MV-4-11 (cell line): ENCODE measurements around the gene TAL1.

Experiments
- DNase-seq: peaks from one replicate; lab custom pipeline; 2025; lab: John Stamatoyannopoulos, UW

Gene TAL1

GRCh38 chr1:47229886-47230691 is 1.9 kb downstream of the TAL1 start:
- DNase-seq: no peak

- DNase-seq: no peak
Measured at GRCh38 chr1:47229031-47229885, 2.8 kb downstream of the TAL1 start.

GRCh38 chr1:47228644-47229030 is 3.4 kb downstream of the TAL1 start:
- DNase-seq: no peak

- DNase-seq: no peak
Measured at GRCh38 chr1:47227341-47228232, 4.4 kb downstream of the TAL1 start.

- no peak for DNase-seq
Measured at GRCh38 chr1:47226839-47227215, 5.2 kb downstream of the TAL1 start.

GRCh38 chr1:47226121-47226838 is 5.7 kb downstream of the TAL1 start:
- no peak for DNase-seq

GRCh38 chr1:47225430-47226100 is 6.5 kb downstream of the TAL1 start:
- no peak for DNase-seq

GRCh38 chr1:47224676-47225399 is 7.2 kb downstream of the TAL1 start:
- no peak for DNase-seq

GRCh38 chr1:47223921-47224675 is 7.9 kb downstream of the TAL1 start:
- no peak for DNase-seq

GRCh38 chr1:47223174-47223920 is 8.7 kb downstream of the TAL1 start:
- no peak for DNase-seq

GRCh38 chr1:47222476-47222875 is 9.5 kb downstream of the TAL1 start:
- DNase-seq: no peak

- no peak for DNase-seq
Measured at GRCh38 chr1:47219590-47220220, 12.3 kb downstream of the TAL1 start.

- no peak for DNase-seq
Measured at GRCh38 chr1:47219001-47219400, 13.0 kb downstream of the TAL1 start.

- no peak for DNase-seq
Measured at GRCh38 chr1:47216278-47217059, 15.6 kb downstream of the TAL1 start.

- DNase-seq: no peak
Measured at GRCh38 chr1:47215713-47216112, 16.3 kb downstream of the TAL1 start.

GRCh38 chr1:47214549-47214948 is 17.5 kb downstream of the TAL1 start:
- DNase-seq: peak; percentile 19

- no peak for DNase-seq
Measured at GRCh38 chr1:47213230-47213963, 18.6 kb downstream of the TAL1 start.
